Endothelial cell of umbilical vein (primary cell): ENCODE measurements around the gene ANKRD45. TPM values are rescaled to one million over a fixed set of nuclear protein-coding genes. Genes with fewer than 3 reads are reported as not detected.
"Not testable (repeated sequence)": the region's sequence is repeated elsewhere in the genome, so short reads cannot be mapped to it uniquely, and the experiment has no call there.

Experiments used
- BruUV-seq: library from RNA; stranded (reverse); fragments of 400-500 nt; replicated peaks from 2 replicates; lab custom pipeline; 2021; lab: Mats Ljungman, UMichigan
- CTCF ChIA-PET: fragments of 300-600, 350-600 bp; sonication (Branson Sonifier 250); formaldehyde crosslinking; loops from one replicate; lab custom pipeline; 2021; ENCODE audit warnings: antibody characterized with exemption, inconsistent platforms; lab: Charles Lee
- POLR2A ChIA-PET: fragments of 300-600, 350-600 bp; sonication (Branson Sonifier 250); formaldehyde crosslinking; loops from one replicate; lab custom pipeline; 2021; ENCODE audit warnings: antibody characterized with exemption, inconsistent platforms; lab: Charles Lee
- DNase-seq: peaks from one replicate; pipeline ENCODE4 v3.0.0-alpha.2; 2011; ENCODE audit warnings: low read depth, low spot score
- FAIRE-seq: peaks from 2 replicates; lab custom pipeline; 2011; peaks lifted over from hg19 to GRCh38; lab: Jason Lieb, UNC
- H2AFZ ChIP-seq: 2 replicates; pipeline ENCODE4 v1.6.0; 2012; ENCODE audit warnings: low read depth, low read length, control low read depth, inconsistent platforms
- H3K27ac ChIP-seq: 2 replicates; pipeline ENCODE4 v1.5.1; 2011; ENCODE audit warnings: low read depth, mild to moderate bottlenecking, control low read depth, low read length, moderate library complexity; ENCODE audit not compliant: insufficient read depth
- H3K27me3 ChIP-seq, 2 experiments: 2 replicates each; pipeline versions ENCODE4 v1.6.0 to v1.6.1; 2011; ENCODE audit warnings: low read length in 2 of 2, mixed read lengths in 1 of 2; ENCODE audit not compliant: control insufficient read depth in 2 of 2, insufficient read depth in 2 of 2
- H3K36me3 ChIP-seq, 2 experiments: 2 replicates in 1 of 2; 3 replicates in 1 of 2; pipeline ENCODE4 v1.5.1; 2011; ENCODE audit warnings: low read length in 2 of 2, mild to moderate bottlenecking in 1 of 2, moderate library complexity in 1 of 2; ENCODE audit not compliant: control insufficient read depth in 2 of 2, insufficient read depth in 2 of 2; ENCODE audit errors: extremely low read depth in 1 of 2
- H3K4me1 ChIP-seq: 3 replicates; pipeline ENCODE4 v1.5.1; 2011; ENCODE audit warnings: mild to moderate bottlenecking, low read length; ENCODE audit not compliant: control insufficient read depth, insufficient read depth; ENCODE audit errors: extremely low read depth
- H3K4me2 ChIP-seq: 2 replicates; pipeline ENCODE4 v1.6.1; 2011; ENCODE audit warnings: low read length, control low read depth, mixed read lengths; ENCODE audit not compliant: insufficient read depth
- H3K4me3 ChIP-seq, 3 experiments: fragments of 200-600 bp in 1 of 3; sonication (generic), shearing (Covaris generic) in 1 of 3; replicated peaks in 1 of 3; 2 replicates each; pipeline ENCODE4 v1.5.1; 2011 to 2016; ENCODE audit warnings: control low read depth in 3 of 3, low read length in 3 of 3, mild to moderate bottlenecking in 2 of 3, inconsistent platforms in 1 of 3, low read depth in 1 of 3, moderate library complexity in 1 of 3; ENCODE audit not compliant: insufficient read depth in 1 of 3
- H3K79me2 ChIP-seq: 2 replicates; pipeline ENCODE4 v1.6.0; 2012; ENCODE audit warnings: low read length, inconsistent platforms; ENCODE audit not compliant: control insufficient read depth, insufficient read depth
- H3K9ac ChIP-seq: replicated peaks from 2 replicates; pipeline ENCODE3; 2011; ENCODE audit warnings: low read length, control low read depth; ENCODE audit not compliant: insufficient read depth; ENCODE audit errors: extremely low read depth
- H3K9me1 ChIP-seq: replicated peaks from 3 replicates; pipeline ENCODE4 v1.6.0; 2011; ENCODE audit warnings: mild to moderate bottlenecking, low read length; ENCODE audit not compliant: control insufficient read depth, insufficient read depth; ENCODE audit errors: extremely low read depth
- H3K9me3 ChIP-seq: replicated peaks from 2 replicates; pipeline ENCODE4 v1.5.1; 2012; ENCODE audit warnings: low read length, inconsistent platforms; ENCODE audit not compliant: control insufficient read depth, insufficient read depth
- H4K20me1 ChIP-seq: replicated peaks from 2 replicates; pipeline ENCODE3; 2011; ENCODE audit warnings: mild to moderate bottlenecking, low read length; ENCODE audit not compliant: control insufficient read depth, insufficient read depth; ENCODE audit errors: extremely low read depth
- CTCF ChIP-seq, 2 donors: IDR thresholded peaks; 1 replicate in 1 of 2; 2 replicates in 1 of 2; pipeline ENCODE4 v1.5.1; 2011; ENCODE audit warnings: low read length in 2 of 2, mild to moderate bottlenecking in 2 of 2, moderate library complexity in 2 of 2, control low read depth in 1 of 2, inconsistent platforms in 1 of 2, low read depth in 1 of 2; ENCODE audit not compliant: insufficient read depth in 1 of 2; ENCODE audit errors: extremely low read depth in 1 of 2
- EZH2 ChIP-seq: IDR thresholded peaks from 2 replicates; pipeline ENCODE4 v1.6.1; 2012; ENCODE audit warnings: borderline replicate concordance, low read depth, mild to moderate bottlenecking, moderate library complexity, low read length, inconsistent platforms; ENCODE audit not compliant: severe bottlenecking
- FOS ChIP-seq: IDR thresholded peaks from 2 replicates; pipeline ENCODE4 v1.6.1; 2011; ENCODE audit warnings: mild to moderate bottlenecking, low read length, moderate library complexity, borderline replicate concordance; ENCODE audit not compliant: insufficient read depth
- GATA2 ChIP-seq: IDR thresholded peaks from 2 replicates; pipeline ENCODE4 v1.7.0; 2011; ENCODE audit warnings: low read depth, mild to moderate bottlenecking, moderate library complexity, mixed read lengths, low read length; ENCODE audit not compliant: insufficient read length, insufficient read depth
- JUN ChIP-seq: IDR thresholded peaks from 2 replicates; pipeline ENCODE4 v1.6.1; 2011; ENCODE audit warnings: borderline replicate concordance, low read depth; ENCODE audit not compliant: insufficient read length, insufficient read depth
- MYC ChIP-seq: IDR thresholded peaks from one replicate; pipeline ENCODE4 v1.6.1; 2011; ENCODE audit warnings: mild to moderate bottlenecking, low read depth, low read length
- POLR2A ChIP-seq: IDR thresholded peaks from 2 replicates; pipeline ENCODE4 v1.6.1; 2012; ENCODE audit warnings: low read depth, mild to moderate bottlenecking, control low read depth, low read length
- POLR2AphosphoS5 ChIP-seq: IDR thresholded peaks from 2 replicates; pipeline ENCODE4 v1.6.1; 2012; ENCODE audit warnings: low read depth, mild to moderate bottlenecking, control low read depth, low read length, moderate library complexity; ENCODE audit not compliant: insufficient read depth
- dilution Hi-C: fragments of 300-500 bp; cut with MboI; formaldehyde crosslinking; loops from one replicate; pipeline ENCODE4 v1.15.0; 2019; ENCODE audit warnings: low sequenced_read_pairs; ENCODE audit not compliant: extremely low pct_ligation_motif_present
- intact Hi-C: fragments of 100-400 bp; cut with micrococcal nuclease; formaldehyde crosslinking; loops from one replicate; pipeline ENCODE4 v1.10.0; 2022
- polyA plus RNA-seq, 4 experiments: library from polyadenylated mRNA; depleted of rRNA in 3 of 4; stranded (reverse) in 3 of 4; unstranded in 1 of 4; fragments of >200 nt; gene quantifications; 2 replicates each; pipeline versions ENCODE4 v1.2.1 to v1.2.3, GENCODE V29; 2011 to 2012; ENCODE audit warnings: missing spikeins in 1 of 4
- total RNA-seq: library from RNA; stranded (reverse); gene quantifications from 2 replicates; pipeline ENCODE4 v1.2.3, GENCODE V29; 2021

The ANKRD45 gene
- total and polyA plus RNA-seq, 2 donors (not counting 3 experiments of a cell fraction or from before 2014, with no cell fraction given), result 0.19 to 0.62 TPM

- no peak overlapping the region for H2AFZ ChIP-seq
- H3K4me1 ChIP-seq, result no peaks in the 10 kb centered on the region
- intact Hi-C loops, result no loop called here
- no peaks in the 10 kb centered on the region for H4K20me1 ChIP-seq
- H3K79me2 ChIP-seq, result no peaks in the 10 kb centered on the region
- no peak overlapping the region for H3K4me3 ChIP-seq
- H3K9me3 ChIP-seq, result no peaks in the 10 kb centered on the region
- H3K9me1 ChIP-seq, result no peaks in the 10 kb centered on the region
- DNase-seq, result no peak
- H3K4me2 ChIP-seq, result no peak overlapping the region
- ChIA-PET CTCF (no interaction called here), POLR2A (no interaction called here)
- TF ChIP-seq CTCF (IDR thresholded peaks at IDR 0.05; ENCODE audit: extremely low read depth in 1 of 2, insufficient read depth in 1 of 2, low read depth in 1 of 2, low read length in 2 of 2), result no peak
- TF ChIP-seq POLR2AphosphoS5, result no peak
- no peak for TF ChIP-seq GATA2
- TF ChIP-seq MYC, result no peak
- TF ChIP-seq JUN, result no peak
- TF ChIP-seq FOS, result no peak
- TF ChIP-seq POLR2A, result no peak
- no peak for TF ChIP-seq EZH2
- H3K27ac ChIP-seq, result no peak overlapping the region
- no peak for FAIRE-seq
- no peak overlapping the region for H3K9ac ChIP-seq
- BruUV-seq, result no TSS peak
- H3K27me3 ChIP-seq, result peaks cover 2 to 5% of the 10 kb centered on the region in 2 experiments
- no peaks in the 10 kb centered on the region for H3K36me3 ChIP-seq
- dilution Hi-C loops, result no loop called here
Measured at GRCh38 chr1:173688300-173688699, 18.6 kb upstream of the ANKRD45 start.

GRCh38 chr1:173685121-173685520, 15.5 kb upstream of the ANKRD45 start:
- H3K4me1 ChIP-seq, H3K9me1 ChIP-seq, H3K9me3 ChIP-seq, H3K9ac ChIP-seq, H3K27ac ChIP-seq, POLR2A ChIA-PET, H3K4me3 ChIP-seq, BruUV-seq, FAIRE-seq, intact Hi-C loops, H3K36me3 ChIP-seq, H3K27me3 ChIP-seq, H3K79me2 ChIP-seq, DNase-seq, H4K20me1 ChIP-seq, H2AFZ ChIP-seq, dilution Hi-C loops, H3K4me2 ChIP-seq: not testable (repeated sequence)
- CTCF ChIA-PET, result interaction anchor here (1.0 kb wide), 1 partner anchor 36 kb away, joined by 3 read pairs; no protein-coding TSS in a partner anchor

GRCh38 chr1:173683838-173684237, 14.2 kb upstream of the ANKRD45 start:
- CTCF ChIA-PET, intact Hi-C loops, H3K9me1 ChIP-seq, H3K79me2 ChIP-seq, H3K4me2 ChIP-seq, H3K27me3 ChIP-seq, POLR2A ChIA-PET, H3K9ac ChIP-seq, dilution Hi-C loops, H3K9me3 ChIP-seq, FAIRE-seq, H4K20me1 ChIP-seq, H3K4me3 ChIP-seq, DNase-seq, H3K36me3 ChIP-seq, H2AFZ ChIP-seq, BruUV-seq, H3K4me1 ChIP-seq, H3K27ac ChIP-seq: not testable (repeated sequence)
